Esophagus squamous epithelium (tissue), 4 donors: ENCODE data around the gene LRRC71.

Experiments
- POLR2A ChIP-seq, 4 donors: fragments of 450-650 bp; IDR thresholded peaks; one replicate each; pipeline ENCODE4 v1.6.1; 2017; ENCODE audit warnings: antibody characterized with exemption in 4 of 4, mild to moderate bottlenecking in 4 of 4, moderate library complexity in 3 of 4
- TF ChIP-seq, protein P1 (sequence below), 6 experiments: fragments of 450-650 bp in 4 of 6; fragments of 200-600 bp in 2 of 6; sonication (generic) in 2 of 6; IDR thresholded peaks; one replicate each; pipeline ENCODE4 v1.5.1; 2016 to 2019; ENCODE audit warnings: antibody characterized with exemption in 6 of 6, mild to moderate bottlenecking in 4 of 6, moderate library complexity in 4 of 6

DNA sequence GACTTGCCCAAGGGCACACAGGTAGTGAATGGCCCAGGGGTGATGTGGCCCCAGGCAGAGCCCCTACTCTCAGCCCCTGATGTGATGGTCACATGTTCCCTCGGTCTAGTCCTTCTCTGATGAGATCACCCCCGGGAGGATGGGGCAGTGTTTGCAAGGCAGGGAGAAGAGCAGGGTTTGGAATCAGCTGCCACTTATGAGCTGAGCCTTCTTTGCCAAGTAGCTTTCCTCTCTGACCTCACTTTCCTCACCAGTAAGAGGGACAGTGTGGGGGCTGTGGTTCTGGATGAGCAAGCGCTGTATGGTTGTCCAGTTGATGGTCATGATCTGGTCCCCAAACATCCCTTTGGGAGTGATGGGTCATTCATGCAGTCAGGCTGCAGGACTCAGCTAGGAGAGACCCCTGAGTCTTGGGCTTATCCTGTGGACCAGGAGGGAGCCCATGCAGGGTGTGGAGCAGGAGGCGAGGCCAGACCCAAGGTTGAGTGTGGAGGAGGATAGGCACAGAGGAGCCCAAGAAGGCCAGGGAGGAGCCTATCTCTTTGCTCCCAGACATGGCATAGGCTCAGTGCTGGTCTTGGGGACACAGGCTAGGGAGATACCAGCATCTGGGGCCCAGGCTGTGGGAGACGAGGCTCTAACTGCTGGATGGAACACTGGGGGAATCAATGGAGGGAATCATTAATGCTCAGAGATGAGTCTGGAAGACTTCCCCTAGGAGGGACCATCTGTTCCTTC is 42.8 kb upstream of the LRRC71 start:
- TF ChIP-seq, protein P1, sequence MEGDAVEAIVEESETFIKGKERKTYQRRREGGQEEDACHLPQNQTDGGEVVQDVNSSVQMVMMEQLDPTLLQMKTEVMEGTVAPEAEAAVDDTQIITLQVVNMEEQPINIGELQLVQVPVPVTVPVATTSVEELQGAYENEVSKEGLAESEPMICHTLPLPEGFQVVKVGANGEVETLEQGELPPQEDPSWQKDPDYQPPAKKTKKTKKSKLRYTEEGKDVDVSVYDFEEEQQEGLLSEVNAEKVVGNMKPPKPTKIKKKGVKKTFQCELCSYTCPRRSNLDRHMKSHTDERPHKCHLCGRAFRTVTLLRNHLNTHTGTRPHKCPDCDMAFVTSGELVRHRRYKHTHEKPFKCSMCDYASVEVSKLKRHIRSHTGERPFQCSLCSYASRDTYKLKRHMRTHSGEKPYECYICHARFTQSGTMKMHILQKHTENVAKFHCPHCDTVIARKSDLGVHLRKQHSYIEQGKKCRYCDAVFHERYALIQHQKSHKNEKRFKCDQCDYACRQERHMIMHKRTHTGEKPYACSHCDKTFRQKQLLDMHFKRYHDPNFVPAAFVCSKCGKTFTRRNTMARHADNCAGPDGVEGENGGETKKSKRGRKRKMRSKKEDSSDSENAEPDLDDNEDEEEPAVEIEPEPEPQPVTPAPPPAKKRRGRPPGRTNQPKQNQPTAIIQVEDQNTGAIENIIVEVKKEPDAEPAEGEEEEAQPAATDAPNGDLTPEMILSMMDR (IDR thresholded peaks at IDR 0.05) = no peak
- no peak for TF ChIP-seq POLR2A (IDR thresholded peaks at IDR 0.05)
